ENCODE data around the gene TEX264.

TEX264 gene

GRCh38 chr3:51705276-51706020 is 34.4 kb downstream of the TEX264 start:
- no peak overlapping the region for H3K9ac ChIP-seq (ENCODE audit: low read length)
- peaks cover 3% of the 10 kb centered on the region for H3K4me1 ChIP-seq (ENCODE audit: control insufficient read depth, insufficient read depth, low read length)
- H3K9me3 ChIP-seq (ENCODE audit: control insufficient read depth, low read length) = no peaks in the 10 kb centered on the region
- H3K27me3 ChIP-seq (ENCODE audit: control insufficient read depth, insufficient read depth, low read length) = peaks cover 14% of the 10 kb centered on the region
- H3K4me3 ChIP-seq (ENCODE audit: low read length) = no peak overlapping the region
- H3K36me3 ChIP-seq (ENCODE audit: control insufficient read depth, insufficient read depth, low read length) = no peaks in the 10 kb centered on the region

- Histone ChIP-seq H3K4me3 (ENCODE audit: low read length) (no peak overlapping the region), H3K9me3 (ENCODE audit: control insufficient read depth, low read length) (no peaks in the 10 kb centered on the region), H3K4me1 (ENCODE audit: control insufficient read depth, insufficient read depth, low read length) (peaks cover 3% of the 10 kb centered on the region), H3K36me3 (ENCODE audit: control insufficient read depth, insufficient read depth, low read length) (no peaks in the 10 kb centered on the region), H3K27me3 (ENCODE audit: control insufficient read depth, insufficient read depth, low read length) (peaks cover 14% of the 10 kb centered on the region), H3K9ac (ENCODE audit: low read length) (no peak overlapping the region)
These were observed 35.0 kb downstream of the TEX264 start for GRCh38 chr3:51706021-51706485.

GRCh38 chr3:51706788-51707731 is 36.0 kb downstream of the TEX264 start, which contains the start of gene GRM2:
GRM2 (plus strand) TSS chr3:51707068; CDS start chr3:51708984, 1,916 bp downstream.
- Histone ChIP-seq H3K9me3 (ENCODE audit: control insufficient read depth, low read length) (no peaks in the 10 kb centered on the region), H3K36me3 (ENCODE audit: control insufficient read depth, insufficient read depth, low read length) (no peaks in the 10 kb centered on the region), H3K4me1 (ENCODE audit: control insufficient read depth, insufficient read depth, low read length) (peaks cover 3% of the 10 kb centered on the region), H3K27me3 (ENCODE audit: control insufficient read depth, insufficient read depth, low read length) (peaks cover 14% of the 10 kb centered on the region), H3K9ac (ENCODE audit: low read length) (no peak within 1 kb of the TSS), H3K4me3 (ENCODE audit: low read length) (no peak within 1 kb of the TSS)

GRCh38 chr3:51708216-51708845 is 37.3 kb downstream of the TEX264 start:
- peaks cover 14% of the 10 kb centered on the region for H3K27me3 ChIP-seq (ENCODE audit: control insufficient read depth, insufficient read depth, low read length)
- no peak overlapping the region for H3K4me3 ChIP-seq (ENCODE audit: low read length)
- H3K4me1 ChIP-seq (ENCODE audit: control insufficient read depth, insufficient read depth, low read length) = peaks cover 3% of the 10 kb centered on the region
- H3K9ac ChIP-seq (ENCODE audit: low read length) = no peak overlapping the region
- no peaks in the 10 kb centered on the region for H3K9me3 ChIP-seq (ENCODE audit: control insufficient read depth, low read length)
- no peaks in the 10 kb centered on the region for H3K36me3 ChIP-seq (ENCODE audit: control insufficient read depth, insufficient read depth, low read length)

DNA sequence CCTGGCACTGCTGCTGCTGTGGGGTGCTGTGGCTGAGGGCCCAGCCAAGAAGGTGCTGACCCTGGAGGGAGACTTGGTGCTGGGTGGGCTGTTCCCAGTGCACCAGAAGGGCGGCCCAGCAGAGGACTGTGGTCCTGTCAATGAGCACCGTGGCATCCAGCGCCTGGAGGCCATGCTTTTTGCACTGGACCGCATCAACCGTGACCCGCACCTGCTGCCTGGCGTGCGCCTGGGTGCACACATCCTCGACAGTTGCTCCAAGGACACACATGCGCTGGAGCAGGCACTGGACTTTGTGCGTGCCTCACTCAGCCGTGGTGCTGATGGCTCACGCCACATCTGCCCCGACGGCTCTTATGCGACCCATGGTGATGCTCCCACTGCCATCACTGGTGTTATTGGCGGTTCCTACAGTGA is 38.0 kb downstream of the TEX264 start:
- Histone ChIP-seq H3K27me3 (ENCODE audit: control insufficient read depth, insufficient read depth, low read length) (peaks cover 14% of the 10 kb centered on the region), H3K36me3 (ENCODE audit: control insufficient read depth, insufficient read depth, low read length) (no peaks in the 10 kb centered on the region), H3K4me3 (ENCODE audit: low read length) (no peak overlapping the region), H3K9me3 (ENCODE audit: control insufficient read depth, low read length) (no peaks in the 10 kb centered on the region), H3K9ac (ENCODE audit: low read length) (no peak overlapping the region), H3K4me1 (ENCODE audit: control insufficient read depth, insufficient read depth, low read length) (peaks cover 3% of the 10 kb centered on the region)

- Histone ChIP-seq H3K4me1 (ENCODE audit: control insufficient read depth, insufficient read depth, low read length) (peaks cover 3% of the 10 kb centered on the region), H3K9ac (ENCODE audit: low read length) (no peak overlapping the region), H3K36me3 (ENCODE audit: control insufficient read depth, insufficient read depth, low read length) (no peaks in the 10 kb centered on the region), H3K4me3 (ENCODE audit: low read length) (no peak overlapping the region), H3K27me3 (ENCODE audit: control insufficient read depth, insufficient read depth, low read length) (peaks cover 14% of the 10 kb centered on the region), H3K9me3 (ENCODE audit: control insufficient read depth, low read length) (no peaks in the 10 kb centered on the region)
These were observed 38.6 kb downstream of the TEX264 start for GRCh38 chr3:51709675-51710074.

- H3K4me1 ChIP-seq (ENCODE audit: control insufficient read depth, insufficient read depth, low read length) = peaks cover 3% of the 10 kb centered on the region
- no peaks in the 10 kb centered on the region for H3K36me3 ChIP-seq (ENCODE audit: control insufficient read depth, insufficient read depth, low read length)
- no peak overlapping the region for H3K9ac ChIP-seq (ENCODE audit: low read length)
- no peak overlapping the region for H3K4me3 ChIP-seq (ENCODE audit: low read length)
- peaks cover 14% of the 10 kb centered on the region for H3K27me3 ChIP-seq (ENCODE audit: control insufficient read depth, insufficient read depth, low read length)
- no peaks in the 10 kb centered on the region for H3K9me3 ChIP-seq (ENCODE audit: control insufficient read depth, low read length)
These were observed 39.7 kb downstream of the TEX264 start for GRCh38 chr3:51710631-51711351.

DNA sequence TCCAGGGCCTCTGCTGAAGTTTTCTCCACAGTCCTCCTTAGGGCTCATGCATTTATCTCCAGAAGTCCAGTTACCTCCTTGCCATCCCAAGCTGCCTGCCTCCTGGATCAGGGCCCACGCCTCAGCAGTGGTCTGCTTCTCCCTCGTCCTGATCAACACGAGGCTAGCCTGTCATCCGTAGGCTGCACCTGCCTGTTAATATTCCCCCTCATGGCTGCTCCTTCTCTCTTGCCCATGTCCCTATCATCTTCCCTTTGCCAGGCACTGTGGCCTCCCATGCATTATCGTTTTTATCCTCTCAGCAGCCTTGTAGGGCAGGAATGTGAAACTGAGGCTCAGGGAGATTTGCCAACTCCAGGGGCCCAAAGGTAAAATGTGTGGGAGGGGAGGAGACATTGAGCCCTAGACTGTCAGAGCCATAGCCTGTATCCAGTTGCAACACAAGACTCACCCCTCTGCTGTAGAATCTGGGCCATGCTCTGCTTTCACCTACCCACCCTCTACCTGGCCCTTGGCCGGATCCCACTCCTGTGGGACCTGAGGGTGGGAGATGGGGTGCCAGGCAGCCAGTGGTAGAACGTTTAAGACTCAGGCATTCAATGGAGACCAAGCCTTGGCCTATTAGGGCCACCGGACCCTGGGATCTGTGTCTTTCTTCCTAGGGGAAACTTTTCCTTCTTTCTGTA is 40.4 kb downstream of the TEX264 start:
- no peak overlapping the region for H3K9ac ChIP-seq (ENCODE audit: low read length)
- peaks cover 14% of the 10 kb centered on the region for H3K27me3 ChIP-seq (ENCODE audit: control insufficient read depth, insufficient read depth, low read length)
- H3K36me3 ChIP-seq (ENCODE audit: control insufficient read depth, insufficient read depth, low read length) = no peaks in the 10 kb centered on the region
- H3K9me3 ChIP-seq (ENCODE audit: control insufficient read depth, low read length) = no peaks in the 10 kb centered on the region
- H3K4me3 ChIP-seq (ENCODE audit: low read length) = no peak overlapping the region
- peaks cover 3% of the 10 kb centered on the region for H3K4me1 ChIP-seq (ENCODE audit: control insufficient read depth, insufficient read depth, low read length)

GRCh38 chr3:51712038-51712420 is 41.0 kb downstream of the TEX264 start:
- Histone ChIP-seq H3K4me3 (ENCODE audit: low read length) (no peak overlapping the region), H3K4me1 (ENCODE audit: control insufficient read depth, insufficient read depth, low read length) (peaks cover 3% of the 10 kb centered on the region), H3K36me3 (ENCODE audit: control insufficient read depth, insufficient read depth, low read length) (no peaks in the 10 kb centered on the region), H3K27me3 (ENCODE audit: control insufficient read depth, insufficient read depth, low read length) (peaks cover 14% of the 10 kb centered on the region), H3K9me3 (ENCODE audit: control insufficient read depth, low read length) (no peaks in the 10 kb centered on the region), H3K9ac (ENCODE audit: low read length) (no peak overlapping the region)

GRCh38 chr3:51712511-51712931 is 41.5 kb downstream of the TEX264 start:
- H3K9ac ChIP-seq (ENCODE audit: low read length) = no peak overlapping the region
- H3K4me1 ChIP-seq (ENCODE audit: control insufficient read depth, insufficient read depth, low read length) = no peaks in the 10 kb centered on the region
- peaks cover 9% of the 10 kb centered on the region for H3K27me3 ChIP-seq (ENCODE audit: control insufficient read depth, insufficient read depth, low read length)
- no peaks in the 10 kb centered on the region for H3K36me3 ChIP-seq (ENCODE audit: control insufficient read depth, insufficient read depth, low read length)
- no peaks in the 10 kb centered on the region for H3K9me3 ChIP-seq (ENCODE audit: control insufficient read depth, low read length)
- no peak overlapping the region for H3K4me3 ChIP-seq (ENCODE audit: low read length)

GRCh38 chr3:51712963-51713362 is 41.9 kb downstream of the TEX264 start:
- Histone ChIP-seq H3K4me1 (ENCODE audit: control insufficient read depth, insufficient read depth, low read length) (no peaks in the 10 kb centered on the region), H3K9ac (ENCODE audit: low read length) (no peak overlapping the region), H3K4me3 (ENCODE audit: low read length) (no peak overlapping the region), H3K9me3 (ENCODE audit: control insufficient read depth, low read length) (no peaks in the 10 kb centered on the region), H3K36me3 (ENCODE audit: control insufficient read depth, insufficient read depth, low read length) (no peaks in the 10 kb centered on the region), H3K27me3 (ENCODE audit: control insufficient read depth, insufficient read depth, low read length) (peaks cover 5% of the 10 kb centered on the region)
